ENCODE measurements around the gene SPNS2.

The SPNS2 gene

DNA sequence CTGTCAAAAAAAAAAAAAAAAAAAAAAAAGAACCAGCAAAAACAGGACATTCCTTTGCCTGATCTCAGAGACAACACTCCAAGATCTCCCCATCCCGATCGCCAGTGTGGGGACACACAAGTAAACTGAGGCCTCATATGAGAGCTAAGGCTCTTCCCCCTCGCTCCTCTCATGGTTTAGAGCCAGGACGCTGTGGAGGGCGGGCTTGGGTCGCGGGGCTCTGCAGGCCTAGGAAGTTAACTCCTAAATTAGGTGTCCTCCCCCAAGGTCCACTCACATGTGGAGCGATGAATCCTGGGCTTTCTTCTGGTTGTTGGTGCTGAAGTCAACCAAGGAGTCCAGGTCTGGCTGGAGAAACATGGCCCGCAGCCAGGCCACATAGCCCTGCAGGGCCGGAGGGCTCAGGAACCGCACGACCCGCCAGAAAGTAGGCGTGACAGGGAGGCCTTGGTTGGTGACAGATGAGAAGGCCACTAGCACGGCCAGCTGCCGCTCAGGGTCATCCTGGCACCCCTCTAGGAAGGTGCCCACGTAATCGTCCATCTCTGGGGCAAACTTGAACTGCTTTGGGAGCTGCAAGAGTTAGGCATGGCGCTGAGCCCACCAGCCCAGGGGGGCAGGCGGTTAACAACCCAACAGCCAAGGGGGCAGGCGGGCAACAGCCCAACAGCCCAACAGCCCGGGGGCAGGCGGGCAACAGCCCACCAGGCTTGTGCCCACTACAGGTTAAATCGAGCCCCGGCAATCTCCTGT, 51.3 kb downstream of the SPNS2 start:
- no peak for DNase-seq (ENCODE audit: low spot score)

DNA sequence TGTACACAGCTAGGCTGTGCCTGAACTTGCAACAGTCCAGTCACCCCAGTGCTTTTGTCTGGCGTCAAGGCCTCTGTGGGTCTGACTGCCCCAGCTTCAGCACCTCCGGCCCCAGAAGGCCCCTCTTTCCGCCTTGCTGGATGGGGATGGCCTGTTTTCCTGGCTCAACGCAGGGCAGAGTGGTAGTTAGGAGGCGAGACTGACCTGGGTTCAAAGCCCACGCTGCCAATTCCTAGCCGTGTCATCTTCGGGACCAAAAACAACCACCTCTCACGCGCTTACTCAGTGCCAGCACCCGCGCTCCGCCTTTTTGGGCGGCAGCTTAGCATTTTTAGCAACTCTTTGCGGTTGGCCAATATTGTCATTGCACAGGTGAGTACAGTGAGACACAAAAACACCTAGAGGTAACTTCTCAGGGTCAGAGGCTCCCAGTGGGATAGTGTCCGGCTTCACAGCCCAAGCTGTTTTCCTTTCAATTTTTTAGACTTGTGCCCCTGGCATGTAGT, 51.9 kb downstream of the SPNS2 start:
- DNase-seq (ENCODE audit: low spot score): no peak

DNA sequence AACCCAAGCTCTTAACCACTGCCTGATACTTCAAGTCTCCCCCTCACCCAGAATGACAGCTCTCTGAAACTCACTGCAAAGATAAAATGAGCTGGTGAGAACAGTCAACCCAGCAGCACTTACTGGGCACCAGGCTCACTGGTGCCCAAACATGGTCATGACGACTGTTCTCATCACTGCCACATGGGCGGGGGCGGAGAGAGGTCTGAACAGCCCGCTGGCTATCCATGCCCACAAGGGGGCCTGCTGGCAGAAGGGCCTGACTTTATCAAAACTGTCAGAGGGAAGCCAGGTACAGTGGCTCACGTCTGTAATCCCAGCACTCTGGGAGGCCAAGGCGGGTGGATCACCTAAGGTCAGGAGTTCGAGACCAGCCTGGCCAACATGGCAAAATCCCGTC, 52.5 kb downstream of the SPNS2 start:
- no peak for DNase-seq (ENCODE audit: low spot score)

DNA sequence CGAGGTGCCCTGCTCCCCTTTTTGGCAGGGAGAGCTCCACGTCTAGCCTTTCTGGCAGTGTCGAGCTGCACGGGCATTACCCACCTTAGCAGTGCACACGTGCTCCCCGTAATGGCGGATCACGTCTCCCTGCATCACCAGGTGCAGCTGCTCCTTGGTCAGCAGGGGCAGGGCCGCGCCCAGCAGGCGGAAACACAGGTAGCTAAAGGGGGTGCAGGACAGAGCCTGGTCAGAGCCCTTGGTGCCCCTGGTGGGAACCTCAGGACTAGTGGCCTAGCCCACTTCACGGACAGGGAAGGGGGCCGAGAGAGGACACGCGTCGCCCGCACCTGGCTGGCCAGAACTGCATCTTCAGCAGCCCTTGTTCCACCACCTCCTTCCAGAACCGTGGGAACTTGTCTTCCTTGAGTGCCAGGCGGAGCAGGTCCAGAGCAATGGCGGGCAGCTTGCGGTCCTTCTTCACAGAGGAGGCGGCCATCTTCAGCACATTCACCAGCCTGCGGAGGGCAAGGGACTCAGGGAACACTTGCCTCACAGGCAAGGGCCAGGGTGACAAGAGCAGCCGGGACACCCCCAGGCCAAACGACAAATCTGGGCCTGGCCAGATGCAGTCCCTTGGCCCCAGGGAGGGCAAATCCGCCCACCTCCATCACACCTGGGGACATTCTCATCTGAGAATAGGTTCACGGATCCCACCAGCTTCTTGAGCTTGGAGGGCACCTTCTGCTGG, 53.3 kb downstream of the SPNS2 start:
- DNase-seq (ENCODE audit: low spot score): no peak

DNA sequence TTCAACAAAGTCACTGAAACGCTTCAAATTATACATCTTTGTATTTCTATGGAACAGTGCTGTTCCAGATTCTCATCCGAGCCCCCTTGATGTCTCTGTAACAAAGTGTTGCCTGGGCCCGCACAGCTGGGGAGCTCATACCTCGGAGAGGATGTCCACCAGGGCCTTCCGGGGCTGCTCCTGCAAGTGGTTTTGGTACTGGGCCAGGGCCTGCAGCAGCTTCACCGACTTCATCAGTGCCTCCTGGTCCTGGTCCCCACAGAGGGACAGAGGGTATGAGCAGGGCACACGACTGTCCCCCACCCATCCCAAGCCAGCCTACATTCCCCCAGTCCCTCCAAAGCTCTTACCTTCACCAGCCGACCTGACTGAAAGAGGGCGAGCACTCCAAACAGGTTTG, 55.0 kb downstream of the SPNS2 start:
- no peak for DNase-seq (ENCODE audit: low spot score)

DNA sequence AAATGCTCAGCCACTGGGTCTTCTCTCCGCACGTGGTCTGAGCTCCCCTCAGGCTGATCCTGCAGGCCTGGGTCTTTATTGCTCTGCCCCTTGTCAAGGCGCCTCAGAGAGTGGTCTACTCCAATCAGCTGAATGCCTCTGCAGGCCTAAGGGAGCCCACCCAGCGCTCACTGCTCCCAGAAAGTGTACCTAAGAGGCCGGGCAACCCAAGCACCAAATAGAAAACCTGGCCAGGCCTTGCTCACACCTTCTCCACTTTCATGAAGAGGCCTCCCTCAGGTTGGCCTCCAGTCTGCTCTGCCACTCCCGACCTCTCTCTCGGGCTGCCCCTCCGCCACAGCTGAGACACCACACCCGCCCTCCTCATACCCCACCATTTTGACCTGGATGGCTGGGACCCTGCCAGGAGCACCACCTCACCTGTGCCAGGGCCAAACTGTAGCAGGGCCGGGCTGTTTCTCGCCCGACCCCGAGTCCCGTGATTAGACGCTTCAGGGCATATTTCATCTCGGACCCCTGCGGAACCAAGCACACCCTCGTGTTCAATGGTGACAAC, 55.8 kb downstream of the SPNS2 start:
- DNase-seq (ENCODE audit: low spot score): no peak

DNA sequence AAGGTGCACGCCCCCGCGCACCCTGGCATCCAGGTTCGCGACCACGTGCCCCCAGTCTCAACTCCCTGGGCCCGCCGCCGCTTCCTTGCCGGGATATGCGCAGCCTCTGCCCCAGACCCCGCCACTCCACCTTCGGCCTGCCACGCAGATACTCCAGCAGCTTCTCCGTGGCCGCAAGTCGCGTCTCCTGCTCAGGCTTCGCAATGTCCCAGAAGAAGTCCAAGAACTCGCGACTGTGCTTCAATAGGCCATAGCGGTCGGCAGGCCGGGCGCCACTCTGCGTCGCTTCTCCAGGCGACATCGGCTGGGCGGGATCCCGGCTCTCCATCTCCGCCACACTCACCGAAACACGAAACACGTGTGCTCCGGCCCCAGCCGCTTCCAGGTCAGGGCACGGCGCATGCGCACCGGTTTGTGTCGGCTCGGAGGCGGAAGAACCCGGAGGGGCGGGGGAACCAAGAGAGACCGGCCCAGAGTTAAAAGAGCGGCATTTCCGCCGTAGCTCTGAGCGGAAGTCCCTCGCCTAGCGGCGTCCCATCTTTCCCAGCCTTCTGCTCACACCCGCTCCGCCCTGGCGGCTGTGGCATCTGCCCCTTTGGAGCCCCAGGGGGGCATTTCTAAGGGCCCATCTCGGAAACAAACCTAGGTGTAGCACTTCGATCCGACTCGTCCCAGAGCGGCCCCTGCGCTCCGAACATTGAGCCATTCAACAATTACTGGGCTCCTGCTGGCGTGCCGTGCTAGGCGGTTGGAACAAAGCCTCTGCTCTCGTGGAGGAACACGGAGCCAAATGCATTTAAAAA, 56.5 kb downstream of the SPNS2 start, which contains the start of gene MYBBP1A:
Gene MYBBP1A (minus strand): TSS at position 388 of the 803 bp plus-strand sequence. CDS start 60 bp downstream, at position 328.
- peak; percentile 97 for DNase-seq (ENCODE audit: low spot score)

DNA sequence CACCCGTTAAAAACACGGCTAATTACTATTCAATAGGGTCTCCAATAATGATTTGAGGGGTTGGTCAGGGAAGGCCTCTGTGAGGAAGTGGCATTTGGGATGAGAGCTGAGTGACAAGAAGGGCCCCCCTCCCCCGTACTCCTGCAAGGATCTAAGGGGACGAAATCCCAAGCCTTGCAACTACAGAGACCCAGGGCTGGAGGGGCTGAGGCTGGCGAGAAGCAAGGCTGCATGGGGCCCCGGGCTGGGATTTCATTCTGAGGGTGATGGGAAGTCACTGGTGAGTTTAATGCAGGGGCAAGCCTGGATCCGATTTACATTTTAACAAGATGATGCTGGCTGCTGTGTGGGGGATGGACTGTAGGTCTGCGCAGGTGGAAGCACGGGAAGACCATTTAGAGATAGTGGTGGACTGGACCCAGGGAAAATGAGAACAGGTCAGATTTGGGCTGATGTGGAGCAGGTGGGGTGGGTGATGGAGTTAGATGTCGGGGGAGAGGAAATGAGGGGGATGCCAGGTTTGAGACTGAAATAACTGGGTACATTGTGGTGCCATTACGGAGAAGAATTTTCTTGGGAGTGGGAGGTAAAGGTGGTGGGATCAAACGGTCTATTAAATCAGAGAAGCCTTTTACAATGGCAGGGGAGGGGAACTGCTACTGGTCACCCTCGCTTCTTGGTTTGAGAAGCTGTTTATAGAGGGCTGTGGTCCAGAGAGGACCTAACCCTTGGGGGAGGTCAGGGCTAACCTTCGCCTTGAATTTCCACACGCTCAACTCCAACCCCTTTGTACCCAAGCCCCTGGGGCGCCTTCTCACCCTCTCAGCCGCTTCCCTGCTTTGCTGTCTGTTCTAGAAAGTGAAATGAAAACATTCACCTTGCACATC, 57.4 kb downstream of the SPNS2 start:
- DNase-seq (ENCODE audit: low spot score): no peak

DNA sequence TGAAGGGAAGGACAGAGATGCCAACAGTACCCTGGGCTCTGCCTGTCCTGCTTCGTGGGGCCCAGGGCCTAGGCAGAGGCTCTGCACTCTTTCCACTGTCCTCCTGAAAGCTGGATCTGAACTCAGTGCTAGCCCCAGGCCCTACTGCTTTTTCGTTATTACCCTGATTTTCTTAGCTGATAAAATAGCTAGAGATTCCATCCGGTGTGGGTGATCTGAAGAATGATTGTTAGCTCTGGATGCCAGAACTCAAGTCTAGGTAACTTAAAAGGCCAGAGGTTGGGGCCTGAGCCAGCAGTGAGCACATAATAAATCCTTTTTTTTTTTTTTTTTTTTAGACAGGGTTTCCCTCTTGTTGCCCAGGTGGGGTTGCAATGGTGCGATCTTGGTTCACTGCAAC, 58.3 kb downstream of the SPNS2 start:
- DNase-seq (ENCODE audit: low spot score): no peak

DNA sequence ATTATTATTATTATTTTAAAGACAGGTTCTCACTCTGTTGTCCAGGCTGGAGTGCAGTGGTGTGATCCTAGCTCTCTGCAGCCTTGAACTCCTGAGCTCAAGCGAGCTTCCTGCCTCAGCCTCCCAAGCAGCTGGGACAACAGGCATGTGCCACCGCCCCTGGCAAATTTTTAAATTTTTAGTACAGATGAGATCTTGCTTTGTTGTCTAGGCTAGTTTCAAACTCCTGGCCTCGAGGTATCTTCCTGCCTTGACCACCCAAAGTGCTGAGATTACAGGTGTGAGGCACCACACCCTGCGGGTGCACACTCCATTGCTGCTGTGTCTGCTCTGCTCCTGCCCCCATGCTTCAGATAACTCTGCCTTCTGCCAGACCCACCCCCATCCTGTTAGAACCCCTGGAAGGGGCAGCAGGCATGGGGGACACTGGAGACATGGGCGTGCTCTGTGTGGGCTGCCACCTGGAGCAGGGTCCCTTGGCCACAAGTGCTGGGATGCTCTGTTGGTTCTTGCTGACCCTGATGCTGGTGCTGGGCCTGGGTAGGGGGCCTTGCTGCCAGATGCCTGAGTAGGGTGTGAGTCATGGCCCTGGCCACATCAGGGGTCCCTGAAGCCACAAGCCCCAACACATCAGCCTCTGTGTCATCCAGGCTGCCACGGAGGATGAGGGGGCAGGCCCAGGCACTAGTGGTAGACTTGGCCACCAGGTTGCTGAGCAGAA, 59.1 kb downstream of the SPNS2 start:
- DNase-seq (ENCODE audit: low spot score): no peak

DNA sequence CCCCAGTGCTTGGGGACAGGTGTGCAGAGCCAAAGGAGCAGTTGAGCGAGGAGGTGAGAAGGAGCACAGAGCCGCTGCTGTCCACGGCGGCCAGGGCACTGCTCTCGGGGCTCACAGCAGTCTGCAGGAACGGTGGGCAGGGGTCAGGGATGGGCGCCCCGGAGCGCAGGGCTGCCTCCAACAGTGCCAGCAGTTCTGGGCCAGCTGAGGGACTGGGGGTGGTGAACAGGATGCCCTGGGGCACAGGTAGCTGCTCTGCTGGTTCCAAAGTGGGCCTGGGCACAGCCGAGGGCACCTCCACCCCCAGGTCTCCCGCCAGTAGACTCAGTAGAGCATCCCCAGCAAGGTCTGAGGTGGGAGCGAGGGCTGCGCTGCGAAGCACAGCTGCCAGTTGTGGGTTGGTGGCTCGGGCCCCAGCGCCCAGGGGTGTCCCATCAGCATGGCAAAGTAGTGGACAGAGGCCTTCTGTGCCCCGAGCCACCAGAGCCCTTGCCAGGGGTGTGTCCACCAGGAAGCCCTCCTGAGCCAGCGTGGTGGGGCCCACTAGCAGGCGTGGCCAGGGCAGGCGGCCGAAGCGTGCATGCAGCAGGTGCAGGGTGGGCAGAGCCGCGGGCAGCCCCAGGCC, 59.8 kb downstream of the SPNS2 start:
- no peak for DNase-seq (ENCODE audit: low spot score)

DNA sequence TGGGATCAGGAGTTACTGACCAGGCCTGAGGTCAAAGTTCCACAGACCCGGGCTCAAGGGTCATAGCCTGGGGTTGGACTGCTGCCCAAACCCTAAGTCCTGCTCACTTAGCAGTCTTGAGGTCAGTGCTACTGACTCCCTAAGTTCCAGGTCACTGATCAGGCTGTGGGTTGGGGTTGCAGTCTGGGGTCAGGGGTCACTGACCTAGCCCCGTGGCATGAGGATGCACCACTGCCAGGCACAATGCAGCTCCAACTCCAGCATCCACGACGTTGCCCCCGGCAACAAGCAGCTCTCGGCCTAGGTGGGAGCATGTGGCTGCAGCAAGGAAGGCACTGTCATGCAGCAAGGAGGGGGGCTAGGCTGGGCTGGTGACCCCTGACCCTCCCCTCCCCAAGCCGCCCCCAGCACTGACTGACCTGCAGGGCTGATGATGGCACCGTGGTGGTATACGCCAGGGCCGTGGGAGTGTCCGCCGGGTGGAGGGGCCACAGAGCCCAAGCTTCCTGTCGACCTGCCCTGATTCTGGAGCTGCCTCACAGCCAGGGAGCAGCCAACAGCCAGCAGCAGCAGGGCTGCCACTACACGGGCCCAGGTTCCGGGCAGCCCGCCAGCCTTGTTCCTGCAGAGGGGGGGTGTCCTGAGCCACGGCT, 60.6 kb downstream of the SPNS2 start:
- no peak for DNase-seq (ENCODE audit: low spot score)

DNA sequence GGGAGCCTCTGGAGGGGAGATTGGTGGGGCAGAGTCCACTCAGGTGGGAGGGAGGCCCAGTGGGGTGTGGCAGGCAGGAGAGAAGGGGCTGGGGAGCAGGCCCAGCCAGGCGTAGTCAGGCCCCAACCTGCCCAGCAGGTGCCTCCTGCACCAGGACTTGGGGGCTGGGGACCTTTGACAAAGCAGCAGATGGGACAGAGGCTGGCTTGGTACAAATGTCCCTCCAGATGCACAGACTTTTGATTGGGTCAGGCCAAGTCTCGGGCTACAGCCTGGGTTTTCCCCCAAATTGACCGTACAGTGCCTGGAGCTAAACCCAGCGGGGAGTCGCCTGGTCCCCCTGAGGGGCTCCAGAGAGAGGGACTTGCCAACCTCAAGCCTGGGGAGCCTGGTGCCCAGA, 61.3 kb downstream of the SPNS2 start:
- no peak for DNase-seq (ENCODE audit: low spot score)

DNA sequence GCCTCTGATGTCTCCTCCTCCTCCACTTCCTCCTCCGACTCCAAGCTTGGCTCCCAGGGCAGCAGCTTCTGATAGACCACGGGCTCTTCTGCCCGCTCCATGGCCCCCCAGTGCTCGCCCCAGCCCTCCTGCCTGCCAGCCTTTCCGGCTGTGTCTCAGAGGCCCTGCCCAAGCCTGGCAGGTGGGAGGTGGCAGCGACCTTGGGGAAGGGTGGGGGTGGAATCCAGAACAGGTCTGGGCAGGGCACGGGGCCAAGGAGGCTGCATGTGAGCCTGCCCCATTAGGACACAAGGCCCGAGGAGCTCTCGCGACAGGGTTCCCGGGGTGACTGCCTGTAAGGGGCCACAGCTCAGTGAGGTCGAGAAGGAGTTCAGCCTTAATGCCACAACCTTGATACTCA, 61.7 kb downstream of the SPNS2 start, which contains the start of gene GGT6:
Gene GGT6 (minus strand): TSS at position 157 of the 400 bp plus-strand sequence. CDS start 56 bp downstream, at position 101.
- no peak for DNase-seq (ENCODE audit: low spot score)

DNA sequence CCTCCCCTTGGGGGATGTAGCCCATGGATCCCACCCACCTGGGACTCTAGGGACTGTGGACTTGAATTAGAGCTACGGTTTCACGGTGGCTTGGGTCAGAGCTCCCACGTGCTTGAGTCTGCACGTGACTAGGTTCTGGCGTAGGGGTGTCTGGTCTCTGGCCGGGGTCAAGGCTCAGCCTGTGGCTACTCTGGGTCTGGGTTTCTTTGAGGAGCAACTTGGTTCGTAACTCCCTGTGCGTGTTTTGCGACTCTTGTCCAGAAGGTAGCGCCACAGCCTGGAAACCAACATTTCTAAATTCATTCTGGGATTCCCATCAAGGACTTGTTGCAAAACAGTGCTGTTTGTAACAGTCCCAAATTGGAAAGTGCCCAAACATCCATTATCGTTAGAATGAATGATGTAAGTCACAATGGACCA, 62.2 kb downstream of the SPNS2 start:
- no peak for DNase-seq (ENCODE audit: low spot score)

DNA sequence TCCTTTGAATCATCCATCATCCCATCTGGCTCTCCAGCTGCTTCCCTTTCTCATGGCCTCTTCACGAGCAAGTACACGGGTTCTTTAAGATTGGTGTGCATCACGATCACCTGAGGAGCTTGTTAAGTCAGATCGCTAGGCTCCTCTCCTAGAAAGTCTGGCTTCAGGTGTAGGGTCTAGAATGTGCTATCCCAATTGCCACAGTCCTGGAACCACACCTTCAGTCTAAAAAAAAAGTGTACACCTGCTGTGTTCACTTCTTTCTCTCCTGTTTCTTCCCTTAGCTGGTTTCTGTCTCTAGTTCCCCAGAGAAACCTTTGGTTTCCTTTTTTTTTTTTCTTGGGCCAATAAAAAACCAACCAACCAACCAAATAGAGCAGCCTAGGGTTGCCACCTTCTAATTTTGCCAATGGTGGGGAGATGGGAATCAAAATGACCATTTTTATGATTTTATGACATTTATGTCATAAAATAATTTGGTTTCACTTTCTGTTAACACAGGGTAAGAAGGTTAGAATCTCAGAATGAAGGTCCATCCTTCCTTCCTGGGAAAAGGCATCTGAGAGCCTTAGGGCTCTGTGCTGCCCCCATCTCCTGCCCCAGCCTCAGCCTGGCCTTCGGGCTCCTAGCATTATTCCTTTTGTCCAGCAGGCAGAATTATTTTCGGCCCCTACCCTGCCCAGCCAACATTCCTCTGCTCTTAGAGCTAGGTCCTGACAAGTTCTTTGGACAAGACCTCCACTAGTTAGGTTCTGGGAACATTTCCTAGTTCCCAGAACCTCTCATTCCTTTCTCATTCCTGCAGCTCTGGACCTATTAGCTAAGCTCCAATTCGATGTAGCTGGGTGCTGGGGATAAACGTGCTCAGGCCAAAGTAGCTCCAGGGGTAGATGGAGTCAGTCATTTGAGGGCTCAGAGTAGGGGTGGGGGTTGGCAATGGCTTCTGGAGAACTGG, 63.6 kb downstream of the SPNS2 start:
- DNase-seq (ENCODE audit: low spot score): no peak

DNA sequence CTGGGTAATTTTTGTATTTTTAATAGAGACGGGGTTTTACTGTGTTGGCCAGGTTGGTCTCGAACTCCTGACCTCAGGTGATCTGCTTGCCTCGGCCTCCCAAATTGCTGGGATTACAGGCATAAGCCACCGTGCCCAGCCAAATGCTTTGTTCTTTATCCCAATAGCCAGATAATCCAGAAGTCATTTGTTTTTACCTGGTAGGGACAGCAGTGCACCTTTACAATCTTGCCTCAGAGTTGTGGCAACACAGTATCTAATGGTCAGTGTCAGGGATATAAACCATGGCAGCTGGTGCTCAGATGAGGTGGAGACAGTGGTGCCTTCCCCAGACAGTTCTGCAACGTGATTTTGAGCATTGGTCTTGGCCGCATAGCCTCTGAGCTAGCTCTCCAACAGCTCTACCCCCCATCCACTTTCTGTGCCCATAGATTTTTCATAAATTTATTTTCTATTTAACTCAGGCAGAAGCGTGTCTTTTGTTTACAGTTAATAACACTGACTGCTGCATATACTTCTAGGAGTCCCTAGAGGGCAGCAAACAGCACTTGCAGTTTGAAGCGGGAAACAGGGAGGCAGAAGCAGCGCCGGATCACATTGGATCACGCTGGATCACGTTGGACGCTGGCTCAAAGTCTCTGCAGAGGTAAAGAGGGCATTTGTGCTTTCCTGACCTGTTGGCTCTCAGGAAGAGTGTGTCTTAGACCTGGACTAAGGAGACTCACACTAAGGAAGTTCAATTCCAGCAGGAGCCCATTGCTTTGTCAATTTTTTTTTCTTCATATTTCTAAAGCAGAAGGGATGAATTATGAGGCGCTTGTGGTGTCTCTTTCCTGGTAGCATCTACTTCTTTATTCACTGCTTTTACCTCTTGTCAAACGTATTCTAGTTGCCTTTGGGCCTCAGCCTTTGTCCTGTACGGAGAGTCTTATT, 66.8 kb downstream of the SPNS2 start:
- DNase-seq (ENCODE audit: low spot score): peak; percentile 63
